ENCODE results near the gene URB1. TPM values are rescaled to one million over a fixed set of nuclear protein-coding genes. Genes with fewer than 3 reads are reported as not detected.

URB1 gene
- total and polyA plus RNA-seq, 9 of the 15 experiments (the other 6 are each of a cell fraction or from before 2014, with no cell fraction given): 0.97 to 53.6 (median 21.5) TPM

GRCh38 chr21:32334980-32335531 lies 57.8 kb downstream of the URB1 start:
- H3K36me3 ChIP-seq (ENCODE audit: control insufficient read depth, insufficient read depth, low read length): peaks cover 96% of the 10 kb centered on the region
- no peak overlapping the region for H3K4me3 ChIP-seq
- H4K20me1 ChIP-seq (replicated peaks; ENCODE audit: control insufficient read depth, insufficient read depth, low read length): no peaks in the 10 kb centered on the region
- ChIA-PET POLR2A (no interaction called here), CTCF (ENCODE audit: low intra/inter-chr PET ratio) (no interaction called here)
- in situ Hi-C loops (cut with MboI): no loop called here
- 95% methylated on average over 11 of the region's 12 CpGs for WGBS (ENCODE audit: insufficient coverage, low coverage, missing lambda C conversion rate)
- no peak overlapping the region for H3K27ac ChIP-seq (ENCODE audit: extremely low read depth, low read depth, low read length)
- no peaks in the 10 kb centered on the region for H3K9me1 ChIP-seq (ENCODE audit: control insufficient read depth, insufficient read depth, low read length)
- H2AFZ ChIP-seq (ENCODE audit: low read depth, low read length): no peak overlapping the region
- no peak for TF ChIP-seq RHOXF2B (CRISPR knock-in tag; conservative IDR thresholded peaks at IDR 0.05)
- no peak for TF ChIP-seq PHF20 (IDR thresholded peaks at IDR 0.05; ENCODE audit: partially characterized antibody)
- no peak for TF ChIP-seq PML (IDR thresholded peaks at IDR 0.05; ENCODE audit: low read length)
- no peak for TF ChIP-seq BRD4 (IDR thresholded peaks at IDR 0.05)
- H3K4me2 ChIP-seq (ENCODE audit: insufficient read depth, low read length): no peak overlapping the region
- no peak for ATAC-seq
- H3K4me1 ChIP-seq (replicated peaks in 1 of 2; ENCODE audit: control insufficient read depth in 2 of 2, insufficient read depth in 2 of 2, low read length in 2 of 2): peaks cover 0 to 2% of the 10 kb centered on the region in 2 experiments; a peak in 1 of 5 replicates
- H3K9me3 ChIP-seq (replicated peaks; ENCODE audit: control insufficient read depth, insufficient read depth, low read depth, low read length): no peaks in the 10 kb centered on the region
- no peak for DNase-seq (ENCODE audit: extremely low read depth in 1 of 4, low spot score in 3 of 4)
- H3K79me2 ChIP-seq (ENCODE audit: control insufficient read depth, insufficient read depth, low read length): no peaks in the 10 kb centered on the region
- no peak overlapping the region for H3K9ac ChIP-seq (ENCODE audit: insufficient read depth in 1 of 2, low read depth in 2 of 2, low read length in 2 of 2)
- no TSS peak for BruUV-seq (replicated peaks)
- FAIRE-seq: no peak
- H3K27me3 ChIP-seq (ENCODE audit: control insufficient read depth in 2 of 2, insufficient read depth in 2 of 2, low read length in 2 of 2): no peaks in the 10 kb centered on the region
- intact Hi-C loops (cut with micrococcal nuclease): no loop called here

DNA sequence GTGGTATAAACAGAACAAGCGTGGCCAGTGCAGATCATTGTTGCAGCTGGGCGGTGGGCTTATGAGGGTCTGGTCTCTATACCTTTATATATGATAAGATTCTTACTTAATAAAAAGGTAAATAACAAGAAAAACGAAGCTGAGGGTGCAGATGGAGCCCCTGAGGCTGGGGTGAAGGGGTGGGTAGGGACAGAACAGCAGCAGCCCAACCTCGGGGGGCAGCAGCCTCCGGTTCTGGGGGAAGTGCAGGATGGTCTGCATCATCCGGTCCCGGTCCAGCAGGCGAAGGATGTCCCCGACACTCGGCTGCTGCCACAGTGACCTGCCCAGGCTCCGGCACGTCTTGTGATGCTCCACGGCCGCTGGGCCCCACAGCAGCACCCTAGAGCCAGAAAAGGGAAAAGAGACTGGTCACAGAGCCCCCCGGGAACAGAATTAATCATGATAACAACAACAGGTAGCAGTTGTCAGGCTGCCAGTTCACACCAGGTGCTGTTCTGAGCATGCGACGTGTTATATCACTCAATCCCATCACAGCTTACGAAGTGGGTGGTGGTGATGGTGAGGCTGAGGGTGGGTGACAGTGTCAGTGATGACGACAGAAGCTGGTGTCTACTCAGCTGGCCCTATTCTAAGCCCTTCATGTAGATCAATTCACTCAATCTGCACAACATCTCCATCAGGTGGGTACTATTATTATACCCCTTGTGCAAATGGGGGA lies 58.7 kb downstream of the URB1 start:
- Histone ChIP-seq H3K4me2 (ENCODE audit: insufficient read depth, low read length) (no peak overlapping the region), H3K79me2 (ENCODE audit: control insufficient read depth, insufficient read depth, low read length) (no peaks in the 10 kb centered on the region), H2AFZ (ENCODE audit: low read depth, low read length) (no peak overlapping the region), H4K20me1 (replicated peaks; ENCODE audit: control insufficient read depth, insufficient read depth, low read length) (no peaks in the 10 kb centered on the region), H3K27me3 (ENCODE audit: control insufficient read depth in 2 of 2, insufficient read depth in 2 of 2, low read length in 2 of 2) (no peaks in the 10 kb centered on the region), H3K9me3 (replicated peaks; ENCODE audit: control insufficient read depth, insufficient read depth, low read depth, low read length) (no peaks in the 10 kb centered on the region), H3K27ac (ENCODE audit: extremely low read depth, low read depth, low read length) (no peak overlapping the region), H3K9ac (ENCODE audit: insufficient read depth in 1 of 2, low read depth in 2 of 2, low read length in 2 of 2) (no peak overlapping the region), H3K4me1 (replicated peaks in 1 of 2; ENCODE audit: control insufficient read depth in 2 of 2, insufficient read depth in 2 of 2, low read length in 2 of 2) (peaks cover 0 to 2% of the 10 kb centered on the region in 2 experiments; a peak in 1 of 5 replicates), H3K36me3 (ENCODE audit: control insufficient read depth, insufficient read depth, low read length) (peaks cover 99% of the 10 kb centered on the region), H3K4me3 (no peak overlapping the region), H3K9me1 (ENCODE audit: control insufficient read depth, insufficient read depth, low read length) (no peaks in the 10 kb centered on the region)
- 91% methylated on average over 18 of the region's 19 CpGs for WGBS (ENCODE audit: insufficient coverage, low coverage, missing lambda C conversion rate)
- DNase-seq (ENCODE audit: extremely low read depth in 1 of 4, low spot score in 3 of 4): no peak
- ChIA-PET CTCF (ENCODE audit: low intra/inter-chr PET ratio) (no interaction called here), POLR2A (interaction anchor here (0.5 kb wide), 1 partner anchor 672 kb away, joined by 3 read pairs; no protein-coding TSS in a partner anchor)
- FAIRE-seq: no peak
- ATAC-seq: no peak
- BruUV-seq (replicated peaks): no TSS peak
- intact Hi-C loops (cut with micrococcal nuclease) (no loop called here), in situ Hi-C loops (cut with MboI) (no loop called here)
- TF ChIP-seq HDAC3 (IDR thresholded peaks at IDR 0.05; ENCODE audit: borderline replicate concordance, partially characterized antibody): no peak
- no peak for TF ChIP-seq ASH1L (IDR thresholded peaks at IDR 0.05; ENCODE audit: borderline replicate concordance, low read depth, partially characterized antibody)
- TF ChIP-seq, protein P1, sequence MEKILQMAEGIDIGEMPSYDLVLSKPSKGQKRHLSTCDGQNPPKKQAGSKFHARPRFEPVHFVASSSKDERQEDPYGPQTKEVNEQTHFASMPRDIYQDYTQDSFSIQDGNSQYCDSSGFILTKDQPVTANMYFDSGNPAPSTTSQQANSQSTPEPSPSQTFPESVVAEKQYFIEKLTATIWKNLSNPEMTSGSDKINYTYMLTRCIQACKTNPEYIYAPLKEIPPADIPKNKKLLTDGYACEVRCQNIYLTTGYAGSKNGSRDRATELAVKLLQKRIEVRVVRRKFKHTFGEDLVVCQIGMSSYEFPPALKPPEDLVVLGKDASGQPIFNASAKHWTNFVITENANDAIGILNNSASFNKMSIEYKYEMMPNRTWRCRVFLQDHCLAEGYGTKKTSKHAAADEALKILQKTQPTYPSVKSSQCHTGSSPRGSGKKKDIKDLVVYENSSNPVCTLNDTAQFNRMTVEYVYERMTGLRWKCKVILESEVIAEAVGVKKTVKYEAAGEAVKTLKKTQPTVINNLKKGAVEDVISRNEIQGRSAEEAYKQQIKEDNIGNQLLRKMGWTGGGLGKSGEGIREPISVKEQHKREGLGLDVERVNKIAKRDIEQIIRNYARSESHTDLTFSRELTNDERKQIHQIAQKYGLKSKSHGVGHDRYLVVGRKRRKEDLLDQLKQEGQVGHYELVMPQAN (IDR thresholded peaks at IDR 0.05; ENCODE audit: borderline replicate concordance): no peak
- TF ChIP-seq CBFA2T2 (conservative IDR thresholded peaks at IDR 0.05): no peak
- TF ChIP-seq HCFC1 (IDR thresholded peaks at IDR 0.05; ENCODE audit: low read depth, low read length): no peak
- no peak for TF ChIP-seq PHF21A (IDR thresholded peaks at IDR 0.05; ENCODE audit: borderline replicate concordance, low read depth)
- TF ChIP-seq BRD9 (IDR thresholded peaks at IDR 0.05; ENCODE audit: low read depth, partially characterized antibody): no peak
- TF ChIP-seq, protein P2, sequence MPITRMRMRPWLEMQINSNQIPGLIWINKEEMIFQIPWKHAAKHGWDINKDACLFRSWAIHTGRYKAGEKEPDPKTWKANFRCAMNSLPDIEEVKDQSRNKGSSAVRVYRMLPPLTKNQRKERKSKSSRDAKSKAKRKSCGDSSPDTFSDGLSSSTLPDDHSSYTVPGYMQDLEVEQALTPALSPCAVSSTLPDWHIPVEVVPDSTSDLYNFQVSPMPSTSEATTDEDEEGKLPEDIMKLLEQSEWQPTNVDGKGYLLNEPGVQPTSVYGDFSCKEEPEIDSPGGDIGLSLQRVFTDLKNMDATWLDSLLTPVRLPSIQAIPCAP (CRISPR knock-in tag; IDR thresholded peaks at IDR 0.05; ENCODE audit: borderline replicate concordance): no peak
- no peak for TF ChIP-seq MXI1 (IDR thresholded peaks at IDR 0.05; ENCODE audit: low read depth, low read length)
- TF ChIP-seq CBX5 (IDR thresholded peaks at IDR 0.05; ENCODE audit: borderline replicate concordance, low read depth): no peak
